ENCODE measurements around the gene TNFRSF21.

DNA sequence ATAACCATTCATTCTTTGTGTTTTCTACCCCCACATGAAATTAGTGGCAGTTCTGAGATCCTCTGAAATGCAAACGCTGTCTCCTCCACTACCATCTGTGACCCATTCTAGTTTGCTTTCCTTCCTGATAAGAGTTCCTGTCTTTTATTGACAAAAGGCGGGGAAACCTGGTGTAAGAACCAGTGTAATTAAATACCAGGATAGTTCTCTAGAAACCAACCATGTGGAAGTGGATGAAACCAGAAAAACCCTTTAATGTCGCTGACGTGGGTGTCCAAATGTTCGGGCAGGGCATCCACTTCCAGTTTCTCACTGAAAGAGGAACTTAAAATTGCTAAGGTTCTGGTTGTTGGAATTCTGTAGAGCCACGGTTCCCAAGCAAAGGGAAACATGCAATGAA lies 79.1 kb downstream of the TNFRSF21 start:
- TF ChIP-seq CTCF (IDR thresholded peaks at IDR 0.05; ENCODE audit: low read length): no peak
- TF ChIP-seq EZH2 (optimal IDR thresholded peaks at IDR 0.05; ENCODE audit: low read depth, low read length): no peak
